Mucosa of rectum (tissue), 2 donors: ENCODE measurements around the gene LRP10.
A peak's percentile ranks its signal among the peaks of the same experiment; 100 is the strongest.

ENCODE experiments used
- H3K27ac ChIP-seq, 2 donors: one replicate each; pipeline ENCODE4 v1.7.0; 2013; ENCODE audit warnings: inconsistent platforms in 2 of 2, low read depth in 2 of 2, low read length in 2 of 2
- H3K27me3 ChIP-seq, 2 donors: one replicate each; pipeline ENCODE4 v1.7.0; 2013; ENCODE audit warnings: low read length in 2 of 2; ENCODE audit not compliant: control insufficient read depth in 2 of 2, insufficient read depth in 2 of 2
- H3K36me3 ChIP-seq, 2 donors: one replicate each; pipeline ENCODE4 v1.7.0; 2013; ENCODE audit warnings: low read length in 2 of 2; ENCODE audit not compliant: control insufficient read depth in 2 of 2, insufficient read depth in 2 of 2
- H3K4me1 ChIP-seq, 2 donors: one replicate each; pipeline ENCODE4 v1.7.0; 2013; ENCODE audit warnings: low read length in 2 of 2, mild to moderate bottlenecking in 1 of 2; ENCODE audit not compliant: control insufficient read depth in 2 of 2, insufficient read depth in 2 of 2
- H3K4me3 ChIP-seq, 2 donors: one replicate each; pipeline ENCODE4 v1.7.0; 2013; ENCODE audit warnings: low read length in 2 of 2
- H3K9ac ChIP-seq, 2 donors: one replicate each; pipeline ENCODE4 v1.7.0; 2013; ENCODE audit warnings: low read length in 2 of 2, low read depth in 1 of 2, mild to moderate bottlenecking in 1 of 2
- H3K9me3 ChIP-seq, 2 donors: one replicate each; pipeline ENCODE4 v1.7.0; 2013; ENCODE audit warnings: low read length in 2 of 2; ENCODE audit not compliant: control insufficient read depth in 2 of 2
- donor health status: healthy.
- donor health status: Normal muscosa, but diverticular disease.

The LRP10 gene

GRCh38 chr14:22878271-22879246 is 7.0 kb downstream of the LRP10 start:
- H3K4me1 ChIP-seq: peaks cover 5 to 12% of the 10 kb centered on the region in 2 donors
- peaks cover 2 to 3% of the 10 kb centered on the region in 2 donors for H3K27me3 ChIP-seq
- peaks cover 49 to 57% of the 10 kb centered on the region in 2 donors for H3K36me3 ChIP-seq
- H3K4me3 ChIP-seq: no peak overlapping the region
- no peak overlapping the region for H3K9ac ChIP-seq
- H3K9me3 ChIP-seq: no peaks in the 10 kb centered on the region
- H3K27ac ChIP-seq: no peak overlapping the region

- Histone ChIP-seq H3K9ac (no peak overlapping the region), H3K9me3 (no peaks in the 10 kb centered on the region), H3K4me1 (peaks cover 12 to 14% of the 10 kb centered on the region in 2 donors), H3K4me3 (no peak overlapping the region), H3K27ac (no peak overlapping the region), H3K36me3 (peaks cover 17 to 26% of the 10 kb centered on the region in 2 donors), H3K27me3 (peaks cover 2 to 3% of the 10 kb centered on the region in 2 donors)
Measured at GRCh38 chr14:22882064-22882463, 10.5 kb downstream of the LRP10 start.

- H3K9ac ChIP-seq: peak overlapping the region in 1 of 2 donors; percentile 10
- H3K4me1 ChIP-seq: peaks cover 12 to 18% of the 10 kb centered on the region in 2 donors
- peaks cover 2 to 3% of the 10 kb centered on the region in 2 donors for H3K27me3 ChIP-seq
- peaks cover 11 to 21% of the 10 kb centered on the region in 2 donors for H3K36me3 ChIP-seq
- H3K4me3 ChIP-seq: peak overlapping the region in 1 of 2 donors; percentile 13
- no peaks in the 10 kb centered on the region for H3K9me3 ChIP-seq
- H3K27ac ChIP-seq: no peak overlapping the region
Measured at GRCh38 chr14:22882529-22883172, 11.1 kb downstream of the LRP10 start.

GRCh38 chr14:22883173-22883976 is 11.8 kb downstream of the LRP10 start, which contains the start of gene REM2:
Gene REM2 (plus strand): TSS chr14:22883222. CDS start chr14:22883288, 66 bp downstream.
- Histone ChIP-seq H3K27me3 (peaks cover 2 to 3% of the 10 kb centered on the region in 2 donors), H3K36me3 (peaks cover 4 to 14% of the 10 kb centered on the region in 2 donors), H3K4me3 (peak within 1 kb of the TSS in 1 of 2 donors; percentile 13), H3K27ac (no peak within 1 kb of the TSS), H3K4me1 (peaks cover 12 to 18% of the 10 kb centered on the region in 2 donors), H3K9me3 (no peaks in the 10 kb centered on the region), H3K9ac (peak within 1 kb of the TSS in 1 of 2 donors; percentile 24)

GRCh38 chr14:22884076-22884737 is 12.7 kb downstream of the LRP10 start:
- peaks cover 0 to 5% of the 10 kb centered on the region in 2 donors for H3K36me3 ChIP-seq
- H3K4me3 ChIP-seq: no peak overlapping the region
- peaks cover 2 to 3% of the 10 kb centered on the region in 2 donors for H3K27me3 ChIP-seq
- H3K4me1 ChIP-seq: peaks cover 12 to 18% of the 10 kb centered on the region in 2 donors
- H3K9ac ChIP-seq: no peak overlapping the region
- H3K27ac ChIP-seq: no peak overlapping the region
- H3K9me3 ChIP-seq: no peaks in the 10 kb centered on the region

- no peak overlapping the region for H3K9ac ChIP-seq
- H3K4me1 ChIP-seq: peaks cover 12 to 18% of the 10 kb centered on the region in 2 donors
- peaks cover 2 to 3% of the 10 kb centered on the region in 2 donors for H3K27me3 ChIP-seq
- H3K4me3 ChIP-seq: no peak overlapping the region
- H3K27ac ChIP-seq: no peak overlapping the region
- no peaks in the 10 kb centered on the region for H3K9me3 ChIP-seq
- no peaks in the 10 kb centered on the region for H3K36me3 ChIP-seq
Measured at GRCh38 chr14:22884738-22885523, 13.4 kb downstream of the LRP10 start.

GRCh38 chr14:22885975-22886374 is 14.4 kb downstream of the LRP10 start:
- no peaks in the 10 kb centered on the region for H3K36me3 ChIP-seq
- peak overlapping the region; percentile 46 to 87 for H3K27ac ChIP-seq
- H3K9me3 ChIP-seq: no peaks in the 10 kb centered on the region
- H3K4me3 ChIP-seq: peak overlapping the region; percentile 69 to 81
- H3K4me1 ChIP-seq: peaks cover 12 to 18% of the 10 kb centered on the region in 2 donors
- H3K27me3 ChIP-seq: peaks cover 2 to 3% of the 10 kb centered on the region in 2 donors
- H3K9ac ChIP-seq: no peak overlapping the region

GRCh38 chr14:22886500-22887259 is 15.1 kb downstream of the LRP10 start:
- Histone ChIP-seq H3K4me1 (peaks cover 12 to 18% of the 10 kb centered on the region in 2 donors), H3K27ac (peak overlapping the region; percentile 66 to 87), H3K9ac (peak overlapping the region; percentile 60 to 68)

More at GRCh38 chr14:22886500-22887259, 15.1 kb downstream of the LRP10 start:
- Histone ChIP-seq H3K9me3 (no peaks in the 10 kb centered on the region), H3K36me3 (no peaks in the 10 kb centered on the region), H3K27me3 (peaks cover 2 to 3% of the 10 kb centered on the region in 2 donors), H3K4me3 (peak overlapping the region; percentile 69 to 81)
